Choroid plexus epithelial cell (primary cell): ENCODE measurements around the gene TMOD2.

Experiments
- DNase-seq: peaks from one replicate; pipeline ENCODE4 v3.0.0-alpha.2; 2010; ENCODE audit warnings: low read depth
- H3K4me3 ChIP-seq: 2 replicates; pipeline ENCODE4 v1.5.1; 2011; ENCODE audit warnings: low read depth, mild to moderate bottlenecking, control low read depth, low read length, moderate library complexity
- CTCF ChIP-seq: conservative IDR thresholded peaks from 2 replicates; pipeline ENCODE4 v1.5.1; 2011; ENCODE audit warnings: low read depth, mild to moderate bottlenecking, control low read depth, inconsistent platforms, low read length, moderate library complexity

TMOD2 gene

GRCh38 chr15:51757450-51757849 is 6.1 kb downstream of the TMOD2 start:
- no peak for DNase-seq
- TF ChIP-seq CTCF, result no peak

GRCh38 chr15:51758645-51759044 is 7.2 kb downstream of the TMOD2 start:
- DNase-seq, result peak; percentile 66
- H3K4me3 ChIP-seq, result no peak overlapping the region
- no peak for TF ChIP-seq CTCF

More at GRCh38 chr15:51757450-51757849, 6.1 kb downstream of the TMOD2 start:
- no peak overlapping the region for H3K4me3 ChIP-seq

- TF ChIP-seq CTCF, result peak; percentile 54
- peak; percentile 97 for DNase-seq
These were observed 8.2 kb downstream of the TMOD2 start for GRCh38 chr15:51759557-51760070.

DNA sequence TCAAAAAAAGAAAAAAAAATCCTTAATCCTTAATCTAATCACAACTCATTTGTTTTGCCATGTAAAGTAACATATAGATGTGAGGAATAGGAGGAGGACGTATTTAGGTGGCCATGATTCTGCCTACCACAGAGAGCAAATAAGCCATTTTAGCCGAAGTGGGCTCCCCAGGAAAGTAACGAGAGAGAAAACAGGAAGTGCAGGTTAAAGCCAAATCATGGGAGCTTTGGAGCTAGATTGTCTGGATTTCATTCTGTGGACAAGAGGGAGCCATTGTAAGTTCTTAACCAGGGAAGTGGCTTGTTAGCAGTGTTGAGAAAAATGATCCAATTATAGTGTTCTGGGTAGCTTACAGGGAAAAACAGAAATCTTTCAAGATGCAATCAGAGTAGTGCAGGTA is 9.4 kb downstream of the TMOD2 start:
- no peak for DNase-seq
- no peak for TF ChIP-seq CTCF
- H3K4me3 ChIP-seq, result no peak overlapping the region

More at GRCh38 chr15:51759557-51760070, 8.2 kb downstream of the TMOD2 start:
- H3K4me3 ChIP-seq, result no peak overlapping the region

DNA sequence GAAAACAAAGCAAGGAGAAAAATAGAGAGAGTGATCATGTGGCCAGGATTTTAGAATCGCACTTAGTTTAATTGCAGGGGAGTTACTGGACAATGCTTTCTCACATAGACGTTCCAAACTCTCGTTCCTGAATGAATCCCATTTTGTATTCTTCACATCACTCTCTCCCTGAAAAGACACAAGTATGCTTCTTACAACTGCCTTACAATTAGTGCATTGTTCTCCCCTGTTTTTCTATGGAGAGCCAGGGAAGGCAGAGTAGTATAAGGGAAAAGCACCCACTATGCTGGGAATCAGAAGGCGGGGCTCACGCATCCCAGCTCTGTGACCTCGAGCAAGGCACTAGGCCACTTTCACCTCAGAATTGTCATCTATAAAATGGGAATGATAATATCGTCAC is 14.4 kb downstream of the TMOD2 start:
- no peak for TF ChIP-seq CTCF
- H3K4me3 ChIP-seq, result no peak overlapping the region
- DNase-seq, result no peak

- H3K4me3 ChIP-seq, result no peak overlapping the region
- no peak for TF ChIP-seq CTCF
- DNase-seq, result no peak
These were observed 14.9 kb downstream of the TMOD2 start for GRCh38 chr15:51766341-51766740.

DNA sequence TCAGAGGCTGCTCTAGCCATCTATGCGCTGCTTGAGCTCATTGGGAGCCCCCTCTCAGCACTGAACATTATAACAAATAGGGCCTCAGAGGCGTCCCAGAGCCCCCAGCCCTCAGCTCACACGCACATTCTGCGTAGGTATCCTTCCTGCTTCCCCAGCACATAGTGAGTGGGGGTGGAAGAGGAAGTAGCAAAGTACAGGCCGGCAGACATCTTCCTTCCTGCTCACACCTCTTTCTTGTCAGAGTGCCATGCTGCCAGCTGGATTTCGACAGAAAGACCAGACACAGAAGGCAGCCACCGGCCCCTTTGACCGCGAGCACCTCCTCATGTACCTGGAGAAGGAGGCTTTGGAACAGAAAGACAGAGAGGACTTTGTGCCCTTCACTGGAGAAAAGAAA is 16.6 kb downstream of the TMOD2 start:
- DNase-seq, result no peak
- no peak for TF ChIP-seq CTCF
- no peak overlapping the region for H3K4me3 ChIP-seq
